GM23338 (cell line): ENCODE measurements around the gene CCDC110. TPM values are rescaled to one million over a fixed set of nuclear protein-coding genes. Genes with fewer than 3 reads are reported as not detected.

Experiments used
- ATAC-seq: fragments of 200-7000 bp; cut with Tn5 transposase; 3 replicates; pipeline ENCODE4 v1.9.1; 2020
- DNase-seq: peaks from one replicate; pipeline ENCODE4 v3.0.0-alpha.2; 2015; ENCODE audit warnings: low spot score
- H2AFZ ChIP-seq: fragments of 200-600 bp; sonication (generic); 2 replicates; pipeline ENCODE4 v1.8.0; 2016; ENCODE audit warnings: antibody characterized with exemption, mild to moderate bottlenecking, moderate library complexity
- H3F3A ChIP-seq: fragments of 200-600 bp; sonication (generic); replicated peaks from 2 replicates; pipeline ENCODE4 v1.8.0; 2017; ENCODE audit warnings: antibody characterized with exemption, mixed run types, low read depth
- H3K27ac ChIP-seq: fragments of 200-600 bp; sonication (generic); 2 replicates; pipeline ENCODE4 v1.6.1; 2016; ENCODE audit warnings: low read depth
- H3K27me3 ChIP-seq: fragments of 200-600 bp; sonication (generic); 2 replicates; pipeline ENCODE4 v1.8.0; 2016; ENCODE audit warnings: mild to moderate bottlenecking, mixed run types, moderate library complexity; ENCODE audit not compliant: insufficient read depth
- H3K36me3 ChIP-seq: fragments of 200-600 bp; sonication (generic); 2 replicates; pipeline ENCODE4 v1.8.0; 2016; ENCODE audit warnings: mild to moderate bottlenecking; ENCODE audit not compliant: insufficient read depth
- H3K4me1 ChIP-seq: fragments of 200-600 bp; sonication (generic); 2 replicates; pipeline ENCODE4 v1.8.0; 2016; ENCODE audit warnings: mild to moderate bottlenecking, moderate library complexity; ENCODE audit not compliant: insufficient read depth
- H3K4me2 ChIP-seq: fragments of 200-600 bp; sonication (generic); 2 replicates; pipeline ENCODE4 v1.7.1; 2017; ENCODE audit warnings: mixed run types
- H3K4me3 ChIP-seq: fragments of 200-600 bp; sonication (generic); 2 replicates; pipeline ENCODE4 v1.6.1; 2016; ENCODE audit warnings: mixed run types
- H3K79me2 ChIP-seq: fragments of 200-600 bp; sonication (generic); replicated peaks from 2 replicates; pipeline ENCODE4 v1.8.0; 2017; ENCODE audit warnings: mild to moderate bottlenecking; ENCODE audit not compliant: insufficient read depth
- H3K9me2 ChIP-seq: fragments of 200-600 bp; sonication (generic); 2 replicates; pipeline ENCODE4 v1.8.0; 2017; ENCODE audit not compliant: insufficient read depth
- H4K20me1 ChIP-seq: fragments of 200-600 bp; sonication (generic); replicated peaks from 2 replicates; pipeline ENCODE4 v1.8.0; 2017; ENCODE audit warnings: mild to moderate bottlenecking; ENCODE audit not compliant: insufficient read depth
- H3K27ac Mint-ChIP-seq: 2 replicates; pipeline ENCODE4 v1.8.0; 2020; ENCODE audit warnings: inconsistent platforms, mild to moderate bottlenecking, moderate library complexity, mixed read lengths
- H3K27me3 Mint-ChIP-seq: 3 replicates; pipeline ENCODE4 v1.8.0; 2022; ENCODE audit warnings: low read depth, mild to moderate bottlenecking, moderate library complexity, mixed read lengths, inconsistent platforms; ENCODE audit not compliant: insufficient read depth, poor library complexity
- H3K36me3 Mint-ChIP-seq: 3 replicates; pipeline ENCODE4 v1.8.0; 2021; ENCODE audit warnings: low read depth, mild to moderate bottlenecking, inconsistent platforms, moderate library complexity, mixed read lengths
- H3K4me1 Mint-ChIP-seq: 3 replicates; pipeline ENCODE4 v1.8.0; 2020; ENCODE audit warnings: mild to moderate bottlenecking, inconsistent platforms, mixed read lengths
- H3K4me3 Mint-ChIP-seq: 3 replicates; pipeline ENCODE4 v1.8.0; 2021; ENCODE audit warnings: moderate library complexity, mild to moderate bottlenecking, inconsistent platforms, mixed read lengths
- H3K9me3 Mint-ChIP-seq: 3 replicates; pipeline ENCODE4 v1.8.0; 2020; ENCODE audit warnings: moderate library complexity, mild to moderate bottlenecking, inconsistent platforms, mixed read lengths
- CREB1 ChIP-seq: fragments of 250-450 bp; sonication (Bioruptor Pico); IDR thresholded peaks from 2 replicates; pipeline ENCODE4 v1.5.0; 2020; ENCODE audit warnings: low read depth, mild to moderate bottlenecking, moderate library complexity
- EZH2 ChIP-seq: fragments of 200-600 bp; sonication (generic); IDR thresholded peaks from one replicate; pipeline ENCODE4 v1.8.0; 2017; ENCODE audit warnings: antibody characterized with exemption, mild to moderate bottlenecking, low read depth; ENCODE audit not compliant: unreplicated experiment
- EZH2phosphoT487 ChIP-seq: fragments of 200-600 bp; sonication (generic); IDR thresholded peaks from one replicate; pipeline ENCODE4 v1.8.1; 2018; ENCODE audit warnings: antibody characterized with exemption; ENCODE audit not compliant: unreplicated experiment
- NANOG ChIP-seq: IDR thresholded peaks from 2 replicates; pipeline ENCODE4 v1.6.1; 2016; ENCODE audit warnings: antibody characterized with exemption, borderline replicate concordance
- POLR2AphosphoS5 ChIP-seq: IDR thresholded peaks from 2 replicates; pipeline ENCODE4 v1.6.1; 2016; ENCODE audit warnings: antibody characterized with exemption, low read depth
- STAT1 ChIP-seq: IDR thresholded peaks from one replicate; pipeline ENCODE4 v1.6.1; 2016; ENCODE audit warnings: antibody characterized with exemption; ENCODE audit not compliant: unreplicated experiment
- ZNF114 ChIP-seq: fragments of 250-450 bp; sonication (Bioruptor Pico); IDR thresholded peaks from 2 replicates; pipeline ENCODE4 v1.5.0; 2020; ENCODE audit warnings: mild to moderate bottlenecking, moderate library complexity
- ZNF331 ChIP-seq: fragments of 250-450 bp; sonication (Bioruptor Pico); IDR thresholded peaks from 2 replicates; pipeline ENCODE4 v1.5.0; 2020; ENCODE audit warnings: low read depth, mild to moderate bottlenecking, moderate library complexity
- polyA plus RNA-seq: library from polyadenylated mRNA; unstranded; fragments of >200 nt; fragmentation: Nextera tagmentation; extraction: Ambion mirVana; gene quantifications from 2 replicates; pipeline ENCODE4 v1.2.1, GENCODE V29; 2016
- total RNA-seq: library from RNA; depleted of rRNA; stranded (reverse); fragments of >200 nt; shearing (Covaris generic); gene quantifications from 2 replicates; pipeline ENCODE4 v1.2.3, GENCODE V29; 2014
- TF ChIP-seq, protein P1 (sequence below): fragments of 250-450 bp; sonication (Bioruptor Pico); IDR thresholded peaks from 2 replicates; pipeline ENCODE4 v1.5.0; 2020; ENCODE audit warnings: mild to moderate bottlenecking, moderate library complexity
- TF ChIP-seq, protein P2 (sequence below): IDR thresholded peaks from 2 replicates; pipeline ENCODE4 v1.6.1; 2016; ENCODE audit warnings: antibody characterized with exemption
- TF ChIP-seq, protein P3 (sequence below): IDR thresholded peaks from one replicate; pipeline ENCODE4 v1.6.1; 2018; ENCODE audit warnings: antibody characterized with exemption; ENCODE audit not compliant: unreplicated experiment

CCDC110 gene
- total and polyA plus RNA-seq, 2 experiments from 2014 or later: 5.4 to 6.7 TPM

DNA sequence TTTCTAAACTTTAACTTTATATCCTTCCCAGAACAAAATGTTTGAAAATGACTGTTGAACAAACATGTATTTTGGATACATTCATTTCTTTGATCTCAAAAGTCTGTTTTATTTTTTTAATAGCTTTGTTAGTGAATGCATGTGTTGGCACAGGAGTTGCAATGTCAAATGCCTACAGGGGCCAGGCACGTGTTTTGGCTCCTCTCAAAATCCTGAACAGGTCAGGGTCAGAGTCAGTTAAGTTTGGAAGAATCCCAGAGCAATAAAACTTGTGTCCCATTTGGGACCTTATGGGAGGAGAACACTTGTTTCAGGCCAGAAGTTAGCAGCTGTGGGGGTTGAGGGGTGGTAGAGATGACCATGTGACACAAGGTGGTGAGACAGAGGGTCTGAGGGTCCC, 29.0 kb upstream of the CCDC110 start (continued):
- TF ChIP-seq, protein P1, sequence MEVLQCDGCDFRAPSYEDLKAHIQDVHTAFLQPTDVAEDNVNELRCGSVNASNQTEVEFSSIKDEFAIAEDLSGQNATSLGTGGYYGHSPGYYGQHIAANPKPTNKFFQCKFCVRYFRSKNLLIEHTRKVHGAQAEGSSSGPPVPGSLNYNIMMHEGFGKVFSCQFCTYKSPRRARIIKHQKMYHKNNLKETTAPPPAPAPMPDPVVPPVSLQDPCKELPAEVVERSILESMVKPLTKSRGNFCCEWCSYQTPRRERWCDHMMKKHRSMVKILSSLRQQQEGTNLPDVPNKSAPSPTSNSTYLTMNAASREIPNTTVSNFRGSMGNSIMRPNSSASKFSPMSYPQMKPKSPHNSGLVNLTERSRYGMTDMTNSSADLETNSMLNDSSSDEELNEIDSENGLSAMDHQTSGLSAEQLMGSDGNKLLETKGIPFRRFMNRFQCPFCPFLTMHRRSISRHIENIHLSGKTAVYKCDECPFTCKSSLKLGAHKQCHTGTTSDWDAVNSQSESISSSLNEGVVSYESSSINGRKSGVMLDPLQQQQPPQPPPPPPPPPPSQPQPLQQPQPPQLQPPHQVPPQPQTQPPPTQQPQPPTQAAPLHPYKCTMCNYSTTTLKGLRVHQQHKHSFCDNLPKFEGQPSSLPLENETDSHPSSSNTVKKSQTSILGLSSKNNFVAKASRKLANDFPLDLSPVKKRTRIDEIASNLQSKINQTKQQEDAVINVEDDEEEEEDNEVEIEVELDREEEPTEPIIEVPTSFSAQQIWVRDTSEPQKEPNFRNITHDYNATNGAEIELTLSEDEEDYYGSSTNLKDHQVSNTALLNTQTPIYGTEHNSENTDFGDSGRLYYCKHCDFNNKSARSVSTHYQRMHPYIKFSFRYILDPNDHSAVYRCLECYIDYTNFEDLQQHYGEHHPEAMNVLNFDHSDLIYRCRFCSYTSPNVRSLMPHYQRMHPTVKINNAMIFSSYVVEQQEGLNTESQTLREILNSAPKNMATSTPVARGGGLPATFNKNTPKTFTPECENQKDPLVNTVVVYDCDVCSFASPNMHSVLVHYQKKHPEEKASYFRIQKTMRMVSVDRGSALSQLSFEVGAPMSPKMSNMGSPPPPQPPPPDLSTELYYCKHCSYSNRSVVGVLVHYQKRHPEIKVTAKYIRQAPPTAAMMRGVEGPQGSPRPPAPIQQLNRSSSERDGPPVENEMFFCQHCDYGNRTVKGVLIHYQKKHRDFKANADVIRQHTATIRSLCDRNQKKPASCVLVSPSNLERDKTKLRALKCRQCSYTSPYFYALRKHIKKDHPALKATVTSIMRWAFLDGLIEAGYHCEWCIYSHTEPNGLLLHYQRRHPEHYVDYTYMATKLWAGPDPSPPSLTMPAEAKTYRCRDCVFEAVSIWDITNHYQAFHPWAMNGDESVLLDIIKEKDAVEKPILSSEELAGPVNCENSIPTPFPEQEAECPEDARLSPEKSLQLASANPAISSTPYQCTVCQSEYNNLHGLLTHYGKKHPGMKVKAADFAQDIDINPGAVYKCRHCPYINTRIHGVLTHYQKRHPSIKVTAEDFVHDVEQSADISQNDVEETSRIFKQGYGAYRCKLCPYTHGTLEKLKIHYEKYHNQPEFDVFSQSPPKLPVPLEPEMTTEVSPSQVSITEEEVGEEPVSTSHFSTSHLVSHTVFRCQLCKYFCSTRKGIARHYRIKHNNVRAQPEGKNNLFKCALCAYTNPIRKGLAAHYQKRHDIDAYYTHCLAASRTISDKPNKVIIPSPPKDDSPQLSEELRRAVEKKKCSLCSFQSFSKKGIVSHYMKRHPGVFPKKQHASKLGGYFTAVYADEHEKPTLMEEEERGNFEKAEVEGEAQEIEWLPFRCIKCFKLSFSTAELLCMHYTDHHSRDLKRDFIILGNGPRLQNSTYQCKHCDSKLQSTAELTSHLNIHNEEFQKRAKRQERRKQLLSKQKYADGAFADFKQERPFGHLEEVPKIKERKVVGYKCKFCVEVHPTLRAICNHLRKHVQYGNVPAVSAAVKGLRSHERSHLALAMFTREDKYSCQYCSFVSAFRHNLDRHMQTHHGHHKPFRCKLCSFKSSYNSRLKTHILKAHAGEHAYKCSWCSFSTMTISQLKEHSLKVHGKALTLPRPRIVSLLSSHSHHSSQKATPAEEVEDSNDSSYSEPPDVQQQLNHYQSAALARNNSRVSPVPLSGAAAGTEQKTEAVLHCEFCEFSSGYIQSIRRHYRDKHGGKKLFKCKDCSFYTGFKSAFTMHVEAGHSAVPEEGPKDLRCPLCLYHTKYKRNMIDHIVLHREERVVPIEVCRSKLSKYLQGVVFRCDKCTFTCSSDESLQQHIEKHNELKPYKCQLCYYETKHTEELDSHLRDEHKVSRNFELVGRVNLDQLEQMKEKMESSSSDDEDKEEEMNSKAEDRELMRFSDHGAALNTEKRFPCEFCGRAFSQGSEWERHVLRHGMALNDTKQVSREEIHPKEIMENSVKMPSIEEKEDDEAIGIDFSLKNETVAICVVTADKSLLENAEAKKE: no peak
- TF ChIP-seq ZNF331 (CRISPR knock-in tag) (no peak), NANOG (no peak), STAT1 (no peak), EZH2 (no peak), CREB1 (CRISPR knock-in tag) (no peak), EZH2phosphoT487 (no peak), ZNF114 (CRISPR knock-in tag) (no peak)
- TF ChIP-seq, protein P2, sequence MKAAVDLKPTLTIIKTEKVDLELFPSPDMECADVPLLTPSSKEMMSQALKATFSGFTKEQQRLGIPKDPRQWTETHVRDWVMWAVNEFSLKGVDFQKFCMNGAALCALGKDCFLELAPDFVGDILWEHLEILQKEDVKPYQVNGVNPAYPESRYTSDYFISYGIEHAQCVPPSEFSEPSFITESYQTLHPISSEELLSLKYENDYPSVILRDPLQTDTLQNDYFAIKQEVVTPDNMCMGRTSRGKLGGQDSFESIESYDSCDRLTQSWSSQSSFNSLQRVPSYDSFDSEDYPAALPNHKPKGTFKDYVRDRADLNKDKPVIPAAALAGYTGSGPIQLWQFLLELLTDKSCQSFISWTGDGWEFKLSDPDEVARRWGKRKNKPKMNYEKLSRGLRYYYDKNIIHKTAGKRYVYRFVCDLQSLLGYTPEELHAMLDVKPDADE: no peak

DNA sequence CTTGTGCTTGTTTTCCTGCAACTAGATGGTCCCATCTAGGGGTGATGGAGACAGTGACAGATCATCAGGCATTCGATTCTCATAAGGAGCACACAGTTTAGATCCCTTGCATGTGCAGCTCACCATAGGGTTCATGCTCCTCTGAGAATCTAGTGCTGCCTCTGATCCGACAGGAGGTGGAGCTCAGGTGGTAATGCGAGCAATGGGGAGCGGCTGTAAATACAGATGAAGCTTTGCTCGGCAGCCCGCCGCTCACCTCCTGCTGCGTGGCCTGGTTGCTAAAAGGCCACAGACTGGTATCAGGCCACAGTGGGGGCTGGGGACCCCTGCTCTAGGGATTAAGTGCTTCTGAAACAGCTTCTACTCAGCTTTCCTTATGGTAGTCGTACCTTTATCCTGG, 28.5 kb upstream of the CCDC110 start:
- no peaks in the 10 kb centered on the region for H3K79me2 ChIP-seq
- H3K27me3 ChIP-seq: no peaks in the 10 kb centered on the region
- no peaks in the 10 kb centered on the region for H4K20me1 ChIP-seq
- H3K36me3 ChIP-seq: no peaks in the 10 kb centered on the region
- ATAC-seq: no peak
- Mint-ChIP-seq H3K4me1 (0 out of 3 replicates have a peak, but pooled peaks cover 2% of the 10 kb centered on the region), H3K27me3 (peaks cover 5% of the 10 kb centered on the region), H3K36me3 (peaks cover 21% of the 10 kb centered on the region), H3K27ac (no peak overlapping the region), H3K9me3 (peaks cover 13% of the 10 kb centered on the region), H3K4me3 (no peak overlapping the region)
- no peaks in the 10 kb centered on the region for H3F3A ChIP-seq
- H3K27ac ChIP-seq: no peak overlapping the region
- DNase-seq: no peak
- H3K4me2 ChIP-seq: no peak overlapping the region
- H2AFZ ChIP-seq: no peak overlapping the region
- H3K9me2 ChIP-seq: no peaks in the 10 kb centered on the region
- no peaks in the 10 kb centered on the region for H3K4me1 ChIP-seq
- H3K4me3 ChIP-seq: no peak overlapping the region
- TF ChIP-seq ZNF331 (CRISPR knock-in tag) (no peak), EZH2phosphoT487 (no peak), POLR2AphosphoS5 (no peak), EZH2 (no peak)
- TF ChIP-seq, protein P3, sequence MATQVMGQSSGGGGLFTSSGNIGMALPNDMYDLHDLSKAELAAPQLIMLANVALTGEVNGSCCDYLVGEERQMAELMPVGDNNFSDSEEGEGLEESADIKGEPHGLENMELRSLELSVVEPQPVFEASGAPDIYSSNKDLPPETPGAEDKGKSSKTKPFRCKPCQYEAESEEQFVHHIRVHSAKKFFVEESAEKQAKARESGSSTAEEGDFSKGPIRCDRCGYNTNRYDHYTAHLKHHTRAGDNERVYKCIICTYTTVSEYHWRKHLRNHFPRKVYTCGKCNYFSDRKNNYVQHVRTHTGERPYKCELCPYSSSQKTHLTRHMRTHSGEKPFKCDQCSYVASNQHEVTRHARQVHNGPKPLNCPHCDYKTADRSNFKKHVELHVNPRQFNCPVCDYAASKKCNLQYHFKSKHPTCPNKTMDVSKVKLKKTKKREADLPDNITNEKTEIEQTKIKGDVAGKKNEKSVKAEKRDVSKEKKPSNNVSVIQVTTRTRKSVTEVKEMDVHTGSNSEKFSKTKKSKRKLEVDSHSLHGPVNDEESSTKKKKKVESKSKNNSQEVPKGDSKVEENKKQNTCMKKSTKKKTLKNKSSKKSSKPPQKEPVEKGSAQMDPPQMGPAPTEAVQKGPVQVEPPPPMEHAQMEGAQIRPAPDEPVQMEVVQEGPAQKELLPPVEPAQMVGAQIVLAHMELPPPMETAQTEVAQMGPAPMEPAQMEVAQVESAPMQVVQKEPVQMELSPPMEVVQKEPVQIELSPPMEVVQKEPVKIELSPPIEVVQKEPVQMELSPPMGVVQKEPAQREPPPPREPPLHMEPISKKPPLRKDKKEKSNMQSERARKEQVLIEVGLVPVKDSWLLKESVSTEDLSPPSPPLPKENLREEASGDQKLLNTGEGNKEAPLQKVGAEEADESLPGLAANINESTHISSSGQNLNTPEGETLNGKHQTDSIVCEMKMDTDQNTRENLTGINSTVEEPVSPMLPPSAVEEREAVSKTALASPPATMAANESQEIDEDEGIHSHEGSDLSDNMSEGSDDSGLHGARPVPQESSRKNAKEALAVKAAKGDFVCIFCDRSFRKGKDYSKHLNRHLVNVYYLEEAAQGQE: no peak
